ENCODE results near the gene ISG20L2. TPM values are rescaled to one million over a fixed set of nuclear protein-coding genes. Genes with fewer than 3 reads are reported as not detected.
A peak's percentile ranks its signal among the peaks of the same experiment; 100 is the strongest.

ISG20L2 gene
- total RNA-seq, 4 donors from 2014 or later = 22.3 to 32.8 (median 28.4) TPM

- peaks cover 0 to 74% (median 0%) of the 10 kb centered on the region in 4 donors for H3K27me3 ChIP-seq
- 51 to 69% methylated on average over 7 to 8 of the region's 8 CpGs for WGBS, 2 donors
- peaks cover 34 to 71% (median 55%) of the 10 kb centered on the region in 3 donors for H3K4me1 ChIP-seq
- peak overlapping the region; percentile 68 to 89 (median 84) for H3K27ac ChIP-seq
- TF ChIP-seq CTCF (IDR thresholded peaks at IDR 0.05) = no peak
- no peak for TF ChIP-seq POLR2A (IDR thresholded peaks at IDR 0.05)
- no peak for DNase-seq
- intact Hi-C loops (cut with DNase I) = loop anchor here (5.0 kb wide), 1 partner anchor 37 kb away; the partner anchor contains the start of genes ISG20L2 and METTL25B
- H3K9me3 ChIP-seq = no peaks in the 10 kb centered on the region
- no peak overlapping the region for H3K4me3 ChIP-seq
- H3K36me3 ChIP-seq = no peaks in the 10 kb centered on the region
Observed at GRCh38 chr1:156690675-156691036, 37.9 kb downstream of the ISG20L2 start.

DNA sequence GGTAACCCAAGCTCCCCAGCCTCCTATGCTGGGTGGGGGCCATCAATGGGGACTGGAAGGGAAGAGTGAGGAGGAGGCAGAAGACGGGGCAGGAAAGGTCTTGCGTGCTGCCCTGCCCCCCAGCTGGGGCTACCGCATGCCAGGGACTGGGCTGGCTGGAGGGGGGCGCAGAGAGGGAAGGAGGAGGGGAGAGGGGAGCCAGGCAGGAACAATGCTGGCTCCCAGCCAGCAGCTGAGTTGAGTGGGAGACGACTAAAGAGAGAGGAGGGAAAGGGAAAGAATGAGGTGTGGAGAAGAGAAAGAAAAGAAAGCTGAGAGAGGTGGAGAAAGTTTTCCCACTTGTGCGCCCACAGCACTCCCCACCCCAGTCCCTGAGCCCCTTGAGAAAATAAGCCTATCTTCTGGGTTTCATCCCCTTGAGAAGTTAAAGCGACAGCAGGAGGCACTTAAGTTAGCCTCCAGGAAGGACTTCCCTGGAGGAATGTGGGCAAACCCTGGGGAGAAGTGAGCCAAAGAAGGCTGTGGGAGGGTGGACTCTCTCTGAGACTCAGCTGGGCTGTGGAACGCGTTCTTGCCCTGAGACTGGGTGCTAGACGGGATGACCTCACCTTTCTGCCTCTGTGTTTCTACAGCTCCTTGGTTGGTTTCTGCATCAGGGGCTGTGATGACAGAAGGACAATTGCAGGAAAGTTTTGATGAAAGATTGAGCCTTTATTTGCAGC is 38.5 kb downstream of the ISG20L2 start:
- no peak for DNase-seq
- H3K36me3 ChIP-seq = no peaks in the 10 kb centered on the region
- H3K27me3 ChIP-seq = peaks cover 0 to 80% (median 0%) of the 10 kb centered on the region in 4 donors
- TF ChIP-seq POLR2A (IDR thresholded peaks at IDR 0.05) (no peak), CTCF (IDR thresholded peaks at IDR 0.05) (no peak)
- no peaks in the 10 kb centered on the region for H3K9me3 ChIP-seq
- intact Hi-C loops (cut with DNase I) = loop anchor here (5.0 kb wide), 1 partner anchor 37 kb away; the partner anchor contains the start of genes ISG20L2 and METTL25B
- peak overlapping the region; percentile 68 to 89 (median 84) for H3K27ac ChIP-seq
- WGBS, 2 donors = 16 to 24% methylated on average over 9 to 10 of the region's 10 CpGs
- peak overlapping the region in 2 of 4 donors; percentile 21 to 31 for H3K4me3 ChIP-seq
- peaks cover 34 to 70% (median 55%) of the 10 kb centered on the region in 3 donors for H3K4me1 ChIP-seq

DNA sequence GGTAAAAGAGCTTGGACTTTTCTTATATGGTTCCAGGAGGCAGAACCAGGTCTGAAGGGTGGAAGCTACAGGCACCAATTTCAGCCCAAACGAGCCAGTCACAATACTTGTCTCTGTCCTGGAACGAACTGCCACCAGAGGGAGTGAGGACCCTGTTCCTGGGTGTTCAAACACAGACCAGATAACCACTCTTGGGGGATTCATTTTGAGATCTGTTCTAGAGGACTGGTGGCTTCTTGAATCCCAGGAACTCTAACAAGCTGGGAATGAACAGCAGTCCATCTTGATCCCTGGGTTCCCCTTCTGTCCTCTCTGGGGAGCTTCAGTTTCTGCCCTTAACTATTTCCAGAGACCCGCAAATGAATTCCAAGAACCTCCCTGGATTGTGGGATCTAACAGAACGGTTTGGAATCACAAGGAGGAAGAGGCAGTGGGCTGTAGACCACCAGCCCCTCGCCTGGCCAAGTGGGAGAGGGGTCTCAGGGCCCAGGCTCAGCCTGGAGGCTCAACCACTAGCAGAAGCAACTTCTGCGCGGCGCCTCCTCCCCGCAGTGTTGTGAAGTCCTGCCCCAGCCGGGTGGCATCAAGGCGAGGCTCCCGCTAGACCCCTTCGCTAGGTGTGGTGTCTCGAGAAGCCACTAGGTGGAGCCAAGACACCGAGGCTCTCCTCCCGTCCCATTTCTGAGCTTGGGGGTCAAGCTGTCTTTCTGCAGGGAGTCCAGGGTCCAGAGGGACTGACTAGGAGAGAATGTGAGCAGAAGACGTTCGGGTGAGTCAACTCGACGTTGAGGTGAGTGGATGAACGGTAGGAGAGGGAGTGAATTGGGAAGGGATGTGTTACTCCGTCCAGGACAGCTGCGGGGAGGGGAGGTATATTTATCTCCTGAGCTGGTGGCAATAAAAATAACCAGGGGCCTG is 39.3 kb downstream of the ISG20L2 start:
- no peaks in the 10 kb centered on the region for H3K9me3 ChIP-seq
- peaks cover 0 to 84% (median 0%) of the 10 kb centered on the region in 4 donors for H3K27me3 ChIP-seq
- H3K27ac ChIP-seq = peak overlapping the region in 1 of 4 donors; percentile 9
- no peaks in the 10 kb centered on the region for H3K36me3 ChIP-seq
- TF ChIP-seq CTCF (IDR thresholded peaks at IDR 0.05) (peak; percentile 88 to 95 (median 94)), POLR2A (IDR thresholded peaks at IDR 0.05) (no peak)
- H3K4me3 ChIP-seq = peak overlapping the region in 2 of 4 donors; percentile 21 to 31
- WGBS, 2 donors = 2% methylated on average over 9 to 14 of the region's 23 CpGs
- no peak for DNase-seq
- intact Hi-C loops (cut with DNase I) = no loop called here
- peaks cover 34 to 68% (median 50%) of the 10 kb centered on the region in 3 donors for H3K4me1 ChIP-seq

DNA sequence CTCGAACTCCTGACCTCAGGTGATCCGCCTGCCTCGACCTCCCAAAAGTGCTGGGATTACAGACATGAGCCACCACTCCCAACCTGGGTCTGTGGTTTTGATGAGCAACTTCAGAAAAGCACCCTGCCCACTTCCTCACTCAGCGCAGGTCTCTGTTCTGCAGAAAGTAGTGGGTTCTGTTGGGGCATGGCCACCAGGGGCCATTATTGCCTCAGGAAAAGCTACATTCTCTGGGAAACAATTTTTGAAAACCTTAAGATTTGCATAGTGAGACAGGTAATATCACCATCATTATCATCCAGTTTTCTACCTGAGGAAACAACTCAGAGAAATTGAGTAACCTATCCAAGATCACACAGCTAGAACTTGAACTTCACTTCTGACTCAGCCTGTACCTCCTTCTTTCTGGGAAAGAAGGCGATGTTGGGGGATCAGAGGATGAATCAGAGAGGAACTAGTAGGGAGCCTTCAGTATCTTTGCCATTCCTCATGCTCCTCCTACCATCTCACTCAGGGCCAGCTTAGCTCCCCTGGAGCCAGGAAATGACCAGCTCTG is 44.3 kb downstream of the ISG20L2 start:
- Histone ChIP-seq H3K36me3 (no peaks in the 10 kb centered on the region), H3K9me3 (no peaks in the 10 kb centered on the region), H3K27me3 (peaks cover 0 to 79% (median 0%) of the 10 kb centered on the region in 4 donors), H3K4me1 (peaks cover 1 to 23% (median 4%) of the 10 kb centered on the region in 3 donors), H3K27ac (peak overlapping the region in 1 of 4 donors; percentile 39), H3K4me3 (no peak overlapping the region)
- WGBS, 2 donors = 27 to 40% methylated on average over 2 to 5 of the region's 5 CpGs
- no peak for DNase-seq
- intact Hi-C loops (cut with DNase I) = no loop called here
- peak in 2 of 6 experiments; percentile 5 to 50 for TF ChIP-seq CTCF (IDR thresholded peaks at IDR 0.05)
- no peak for TF ChIP-seq POLR2A (IDR thresholded peaks at IDR 0.05)

All from esophagus squamous epithelium (tissue), 5 donors.